ENCODE measurements around the gene OR10P1.

- no peak for TF ChIP-seq CTCF (IDR thresholded peaks at IDR 0.05)
- TF ChIP-seq POLR2AphosphoS5 (IDR thresholded peaks at IDR 0.05), result no peak
- TF ChIP-seq POLR2A (IDR thresholded peaks at IDR 0.05), result no peak
- no peak for TF ChIP-seq EP300 (IDR thresholded peaks at IDR 0.05)
Observed at GRCh38 chr12:55663391-55663790, 26.7 kb downstream of the OR10P1 start.
